Measurements from ENCODE around the gene RPL36AL.

RPL36AL gene

GRCh38 chr14:49581209-49582112, 39.0 kb downstream of the RPL36AL start:
- FAIRE-seq: no peak

GRCh38 chr14:49579841-49580240, 40.6 kb downstream of the RPL36AL start:
- DNase-seq (ENCODE audit: low spot score) (no peak), FAIRE-seq (no peak)

More at GRCh38 chr14:49581209-49582112, 39.0 kb downstream of the RPL36AL start:
- no peak for DNase-seq (ENCODE audit: low spot score)

DNA sequence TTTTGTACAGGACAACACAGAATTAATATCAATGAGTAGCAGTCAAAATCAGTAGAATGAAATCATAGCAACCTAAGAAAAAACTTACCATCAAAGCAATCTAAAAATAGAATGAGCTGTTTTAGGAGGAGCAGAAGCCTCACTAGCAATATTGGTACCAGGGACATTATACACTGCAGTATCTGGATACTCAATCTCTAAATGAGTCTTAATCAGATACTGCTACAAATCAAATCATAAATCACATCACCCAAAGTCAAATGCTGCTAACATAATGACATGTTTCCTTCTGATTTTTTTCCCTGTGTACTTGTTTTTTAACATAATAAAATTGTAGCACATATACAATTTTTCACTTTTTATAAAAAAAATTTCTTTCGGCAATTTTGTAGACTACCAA, 42.3 kb downstream of the RPL36AL start:
- FAIRE-seq (no peak), DNase-seq (ENCODE audit: low spot score) (no peak)

DNA sequence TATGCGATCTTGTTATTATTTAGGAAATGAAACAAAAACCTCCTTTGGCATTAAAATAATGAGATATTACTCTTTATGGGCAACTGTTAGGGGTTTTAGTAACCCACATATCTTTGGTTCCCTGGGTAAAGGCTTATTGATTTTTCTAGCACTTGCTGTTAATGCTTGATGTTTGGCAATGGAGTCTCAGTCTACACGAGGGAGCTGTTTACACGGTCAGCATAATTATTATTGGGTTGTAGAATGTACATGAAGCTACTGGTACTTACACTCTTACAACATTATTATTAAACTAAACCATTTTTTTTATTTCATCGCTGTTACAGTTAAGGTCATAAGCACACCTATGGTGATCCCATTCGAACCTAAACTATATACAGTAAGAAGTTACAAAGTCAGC, 46.4 kb downstream of the RPL36AL start:
- DNase-seq (ENCODE audit: low spot score) (no peak), FAIRE-seq (no peak)

DNA sequence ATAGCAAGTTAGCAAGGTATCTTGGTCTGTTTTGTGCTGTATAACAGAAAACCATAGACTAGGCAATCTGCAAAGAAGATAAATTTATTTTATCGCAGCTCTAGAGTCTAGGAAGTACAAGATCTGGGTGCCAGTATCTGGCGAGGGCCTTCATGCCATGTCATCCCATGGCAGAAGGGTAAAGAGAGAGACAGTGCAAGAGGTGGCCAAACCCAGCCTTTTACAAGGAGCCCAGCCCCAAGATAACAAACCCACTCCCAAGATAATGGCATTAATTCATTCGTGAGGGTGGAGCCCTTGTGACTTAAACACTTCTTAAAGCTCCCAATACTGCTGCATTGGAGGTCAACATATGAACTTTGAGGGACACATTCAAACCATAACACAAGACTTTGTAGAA, 51.1 kb downstream of the RPL36AL start:
- no peak for DNase-seq (ENCODE audit: low spot score)
- no peak for FAIRE-seq
